Liver (tissue), 3 donors: ENCODE measurements around the gene RNF220.

Experiments used
- ATF3 ChIP-seq: IDR thresholded peaks from 2 replicates; pipeline ENCODE4 v1.6.1; 2016; ENCODE audit warnings: antibody characterized with exemption
- CTCF ChIP-seq: fragments of 150-350 bp; IDR thresholded peaks from 2 replicates; pipeline ENCODE4 v1.5.1; 2017; ENCODE audit warnings: improper control_type of control experiment, low read depth, low read length; ENCODE audit not compliant: missing input control
- FOXA1 ChIP-seq: IDR thresholded peaks from 2 replicates; pipeline ENCODE4 v1.6.1; 2016; ENCODE audit warnings: antibody characterized with exemption
- HNF4A ChIP-seq, 2 donors: conservative IDR thresholded peaks; 2 replicates each; pipeline ENCODE4 v1.6.1; 2016; ENCODE audit warnings: antibody characterized with exemption in 2 of 2, mild to moderate bottlenecking in 2 of 2
- HNF4G ChIP-seq: IDR thresholded peaks from 2 replicates; pipeline ENCODE4 v1.6.1; 2016; ENCODE audit warnings: antibody characterized with exemption
- MAX ChIP-seq: IDR thresholded peaks from 2 replicates; pipeline ENCODE4 v1.6.1; 2016; ENCODE audit warnings: antibody characterized with exemption
- RAD21 ChIP-seq, 2 donors: IDR thresholded peaks; 2 replicates each; pipeline ENCODE4 v1.6.1; 2016; ENCODE audit warnings: antibody characterized with exemption in 2 of 2, mild to moderate bottlenecking in 2 of 2
- REST ChIP-seq: IDR thresholded peaks from 2 replicates; pipeline ENCODE4 v1.6.1; 2016; ENCODE audit warnings: antibody characterized with exemption, mild to moderate bottlenecking
- TAF1 ChIP-seq: conservative IDR thresholded peaks from 2 replicates; pipeline ENCODE4 v1.6.1; 2016; ENCODE audit warnings: antibody characterized with exemption, mild to moderate bottlenecking
- donor health status: healthy.
- donor health status: healthy.

- TF ChIP-seq FOXA1 (no peak), CTCF (no peak), RAD21 (IDR thresholded peaks at IDR 0.05) (no peak), ATF3 (no peak), HNF4G (no peak), REST (no peak), HNF4A (conservative IDR thresholded peaks at IDR 0.05) (no peak), TAF1 (no peak), MAX (no peak)
Measured at GRCh38 chr1:44662683-44663030, 257.6 kb downstream of the RNF220 start.
